ENCODE data around the gene SLC16A2.

SLC16A2 gene

DNA sequence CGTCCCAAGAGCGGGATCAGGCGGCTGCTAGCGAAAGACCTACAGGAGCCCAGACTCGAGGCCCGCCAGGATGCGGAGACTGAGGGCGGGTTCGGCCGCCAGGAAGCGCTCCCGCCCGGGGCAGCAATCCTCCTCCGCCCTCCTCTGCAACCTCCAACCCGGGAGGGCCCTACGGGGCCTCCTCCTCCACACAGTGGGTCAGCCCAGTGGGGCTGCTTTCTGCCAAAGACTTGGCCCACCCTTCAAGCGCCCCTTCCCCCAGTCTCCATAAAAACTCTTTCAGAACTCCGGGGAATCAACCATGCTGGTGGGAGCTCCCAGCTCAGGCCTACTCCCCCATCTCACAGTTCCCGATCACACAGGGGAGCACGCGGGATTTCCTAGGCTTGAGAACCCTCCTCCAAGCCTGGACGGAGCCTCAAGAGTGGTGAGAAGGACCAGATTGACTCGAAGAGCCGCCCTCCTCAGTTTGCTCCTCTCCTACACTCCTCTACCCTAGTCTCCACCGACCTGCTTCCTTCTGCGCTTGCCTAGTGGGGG lies 115.6 kb downstream of the SLC16A2 start:
- DNase-seq (ENCODE audit: low spot score), result no peak

DNA sequence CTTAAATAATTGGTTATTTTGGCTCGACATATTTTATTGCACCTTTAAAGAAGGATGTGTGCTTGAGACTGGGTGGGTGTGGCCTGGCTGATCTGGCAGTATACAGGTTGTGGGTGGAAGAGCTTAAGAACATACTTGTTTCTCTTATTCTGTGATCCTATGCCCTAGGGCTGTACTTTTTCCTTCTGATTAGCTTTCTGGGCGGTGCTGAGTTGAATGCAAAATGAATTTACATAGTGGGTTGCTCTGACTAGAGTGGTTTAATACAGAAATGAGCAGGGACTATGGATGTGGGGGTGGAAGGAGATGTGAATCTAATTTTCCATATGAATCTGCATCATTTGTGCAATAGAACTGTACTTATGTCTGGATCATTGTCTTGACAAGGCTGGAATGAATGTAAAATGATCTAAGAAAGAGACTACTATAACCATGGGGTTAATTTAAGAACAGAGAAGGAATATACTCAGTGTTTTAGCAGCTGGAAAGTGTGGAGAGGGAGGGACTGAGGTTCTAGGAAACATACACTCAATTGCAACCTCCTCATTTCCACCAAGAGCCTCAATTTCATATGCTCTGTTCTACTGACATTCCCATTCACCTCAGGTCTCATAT lies 119.4 kb downstream of the SLC16A2 start:
- DNase-seq (ENCODE audit: low spot score), result no peak

DNA sequence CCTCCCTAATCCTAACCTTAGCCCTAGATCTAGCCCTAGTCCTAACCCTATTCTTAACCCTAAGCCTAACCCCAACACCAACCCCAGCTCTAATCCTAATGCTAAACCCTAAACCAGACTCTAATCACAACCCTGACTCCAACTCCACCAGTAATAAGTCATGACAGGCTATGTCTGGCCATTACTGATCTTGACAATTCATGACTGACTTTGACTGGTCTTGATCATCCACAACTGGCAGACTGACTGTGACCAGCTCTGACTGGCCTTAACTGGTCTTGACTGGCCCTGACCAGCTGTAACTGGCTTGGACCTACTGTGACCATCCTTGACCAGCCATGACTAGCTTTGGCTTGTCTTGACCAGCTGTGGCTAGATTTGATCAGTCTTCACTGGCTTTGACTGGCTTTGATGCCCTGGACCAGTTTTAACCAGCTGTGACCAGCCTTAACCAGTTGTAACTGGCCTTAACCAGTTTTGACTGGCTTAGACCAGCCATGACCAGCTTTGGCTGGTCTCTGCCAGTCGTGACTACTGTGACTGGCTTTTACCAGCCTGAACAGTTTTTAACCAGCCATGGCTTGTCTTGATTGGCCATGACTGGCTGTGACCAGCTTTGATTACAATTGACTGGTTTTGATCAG lies 124.7 kb downstream of the SLC16A2 start:
- DNase-seq (ENCODE audit: low spot score), result no peak

DNA sequence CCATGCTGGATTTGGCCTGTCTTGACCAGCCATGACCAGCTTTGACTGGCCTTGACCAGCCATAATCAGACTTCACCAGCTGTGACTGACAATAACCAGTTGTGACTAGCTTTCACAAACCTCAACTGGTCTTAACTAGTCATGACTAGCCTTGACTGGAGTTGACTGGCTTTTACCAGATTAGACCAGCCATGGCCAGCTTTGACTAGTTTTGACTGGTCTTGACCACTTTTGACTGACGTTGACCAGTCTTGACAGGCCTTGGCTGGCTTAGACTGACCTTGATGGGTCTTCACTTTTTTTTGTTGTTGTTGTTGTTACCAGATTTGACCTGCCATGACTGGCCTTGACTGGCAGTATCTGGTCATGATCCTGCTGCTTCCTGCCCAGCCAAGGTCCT lies 125.7 kb downstream of the SLC16A2 start:
- no peak for DNase-seq (ENCODE audit: low spot score)

DNA sequence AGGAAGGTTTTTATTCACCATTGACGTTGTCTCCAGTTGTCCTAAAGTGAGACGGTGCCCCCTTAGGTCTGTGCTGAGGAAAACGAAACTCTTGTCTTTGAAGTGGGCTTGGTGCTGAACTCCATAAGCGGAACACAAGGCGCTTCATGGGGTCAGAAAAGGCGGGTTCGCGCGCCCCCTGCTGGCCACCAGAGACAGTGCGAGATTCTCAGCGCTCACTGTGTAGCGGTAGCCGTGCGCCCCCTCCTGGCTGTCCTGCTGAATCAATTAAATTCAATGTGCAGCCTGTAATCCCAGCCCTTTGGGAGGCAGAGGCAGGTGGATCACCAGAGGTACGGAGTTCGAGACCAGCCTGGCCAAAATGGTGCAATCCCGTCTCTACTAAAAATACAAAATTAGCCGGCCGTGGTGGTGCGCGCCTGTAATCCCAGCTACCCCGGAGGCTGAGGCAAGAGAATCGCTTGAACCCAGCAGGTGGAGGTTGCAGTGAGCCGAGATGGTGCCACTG lies 129.1 kb downstream of the SLC16A2 start:
- DNase-seq (ENCODE audit: low spot score), result peak; percentile 65

DNA sequence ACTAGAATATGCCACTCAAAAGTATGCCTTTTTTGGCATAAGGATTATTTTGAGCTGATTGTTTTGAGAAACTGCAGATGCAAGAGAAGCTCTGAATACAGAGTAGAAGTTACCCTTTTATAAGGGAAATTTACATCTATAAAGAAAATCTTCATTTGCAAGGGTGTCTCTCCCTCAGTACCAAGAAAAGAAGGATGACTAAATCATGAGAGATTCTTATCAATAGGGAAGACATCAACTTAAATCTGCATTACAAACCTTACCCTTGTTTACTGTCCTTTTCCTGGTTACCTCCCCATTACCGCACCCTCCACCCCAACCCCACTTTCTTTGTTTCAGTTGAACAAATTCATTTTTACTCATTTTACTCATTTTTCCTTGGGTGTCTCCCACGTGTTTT lies 130.6 kb downstream of the SLC16A2 start:
- DNase-seq (ENCODE audit: low spot score), result no peak

DNA sequence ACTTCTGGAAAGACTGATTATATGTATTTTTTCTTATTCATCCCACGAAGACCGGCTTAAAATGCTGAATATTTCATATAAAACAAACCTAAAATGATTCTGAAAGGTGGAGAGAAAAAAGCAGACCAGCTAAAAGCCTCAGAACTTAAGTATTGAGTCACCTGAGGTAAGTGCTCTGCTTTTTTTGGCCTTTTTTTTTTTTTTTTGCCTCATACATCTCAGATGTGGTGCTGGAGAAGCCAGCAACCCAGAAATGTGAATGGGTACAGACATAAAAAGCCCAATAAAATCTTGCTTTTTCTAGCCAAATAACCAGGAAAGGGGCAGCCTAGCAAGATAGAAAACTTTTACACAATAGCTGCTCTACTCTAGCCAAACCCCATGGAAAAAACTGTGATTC lies 136.1 kb downstream of the SLC16A2 start:
- DNase-seq (ENCODE audit: low spot score), result no peak

DNA sequence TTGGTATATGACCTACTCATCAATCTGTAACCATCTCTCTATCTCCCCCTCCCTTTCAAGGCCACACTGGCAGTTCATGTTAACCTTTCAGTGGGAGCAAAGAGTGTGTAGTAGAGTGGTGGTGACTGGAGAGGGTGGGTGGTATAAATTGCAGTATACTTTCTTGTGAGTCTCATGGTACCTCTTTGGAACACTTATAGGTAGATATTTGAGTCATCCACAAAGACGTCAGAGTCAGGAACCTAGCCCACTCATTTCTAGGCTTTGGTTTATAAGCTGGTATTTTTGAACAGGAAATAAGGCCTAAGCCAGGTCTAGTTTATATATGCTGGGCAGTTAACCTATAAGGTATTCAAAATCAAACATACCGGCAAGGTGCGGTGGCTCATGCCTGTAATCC lies 156.8 kb downstream of the SLC16A2 start:
- no peak for DNase-seq (ENCODE audit: low spot score)

DNA sequence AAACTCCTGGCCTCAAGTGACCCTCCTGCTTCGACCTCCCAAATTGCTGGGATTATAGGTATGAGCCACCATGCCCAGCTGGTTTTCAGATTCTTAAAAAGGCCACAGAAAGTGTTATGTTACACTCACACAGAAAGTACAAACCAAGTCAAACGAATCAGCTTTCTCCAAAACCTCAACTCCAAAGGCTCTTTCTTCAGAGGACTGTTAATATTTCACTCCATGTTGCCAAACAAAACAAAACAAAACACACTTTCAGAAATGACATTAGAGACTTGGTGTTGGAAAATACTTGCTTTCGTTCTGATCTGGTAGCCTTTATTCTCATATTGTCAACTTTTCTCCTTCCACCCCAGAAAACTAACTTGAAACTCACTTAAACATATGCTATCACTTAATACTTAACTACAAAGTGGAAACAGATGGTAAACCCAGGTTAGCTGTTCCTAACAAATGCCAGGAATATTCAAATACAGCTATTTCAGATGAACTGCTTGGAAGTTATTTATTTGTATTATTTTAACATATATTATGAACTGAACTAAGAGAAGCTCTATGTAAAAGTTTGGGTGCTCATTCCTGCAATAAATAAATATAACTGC lies 158.4 kb downstream of the SLC16A2 start:
- peak; percentile 13 for DNase-seq (ENCODE audit: low spot score)

Data from AG08395 (cell line).